ENCODE results near the gene FAM20C. TPM values are rescaled to one million over a fixed set of nuclear protein-coding genes. Genes with fewer than 3 reads are reported as not detected.

The FAM20C gene
- total RNA-seq, 2 donors from 2014 or later: 32.5 to 106 TPM

- Histone ChIP-seq H3K4me1 (ENCODE audit: control insufficient read depth in 1 of 2, low read depth in 2 of 2) (no peaks in the 10 kb centered on the region), H3K4me3 (no peak overlapping the region), H3K27ac (no peak overlapping the region), H3K27me3 (replicated peaks; ENCODE audit: insufficient read depth) (no peaks in the 10 kb centered on the region), H3K9me3 (no peaks in the 10 kb centered on the region), H3K36me3 (no peaks in the 10 kb centered on the region)
- ATAC-seq (ENCODE audit: insufficient number of reproducible peaks, low FRiP score, low read depth): no peak
- no peak for DNase-seq (ENCODE audit: low spot score)
- TF ChIP-seq CTCF (IDR thresholded peaks at IDR 0.05): no peak
Observed at GRCh38 chr7:291373-292092, 99.2 kb downstream of the FAM20C start.

DNA sequence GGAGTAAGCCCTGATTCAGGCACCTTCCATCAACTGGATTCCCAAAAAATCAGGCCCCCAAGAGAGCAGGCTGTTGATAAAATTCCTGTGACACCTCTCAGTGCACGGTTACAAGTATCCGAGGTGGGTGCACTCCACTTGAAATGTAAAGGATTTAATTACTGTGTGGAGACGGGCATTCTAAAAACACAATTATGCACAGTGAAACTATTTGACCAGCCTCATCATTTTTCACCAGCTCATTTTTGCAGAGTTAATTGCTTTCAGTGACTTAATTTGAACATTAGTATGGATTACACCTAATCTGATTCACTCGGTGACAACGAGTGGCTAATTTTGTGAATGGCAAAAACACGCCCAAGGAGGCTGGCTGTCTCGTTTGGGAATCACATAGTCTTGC, 99.9 kb downstream of the FAM20C start:
- Histone ChIP-seq H3K4me3 (no peak overlapping the region), H3K9me3 (no peaks in the 10 kb centered on the region), H3K4me1 (ENCODE audit: control insufficient read depth in 1 of 2, low read depth in 2 of 2) (no peaks in the 10 kb centered on the region), H3K27ac (no peak overlapping the region), H3K36me3 (no peaks in the 10 kb centered on the region), H3K27me3 (replicated peaks; ENCODE audit: insufficient read depth) (no peaks in the 10 kb centered on the region)
- DNase-seq (ENCODE audit: low spot score): no peak
- TF ChIP-seq CTCF (IDR thresholded peaks at IDR 0.05): no peak
- ATAC-seq (ENCODE audit: insufficient number of reproducible peaks, low FRiP score, low read depth): no peak

GRCh38 chr7:292826-293225, 100.5 kb downstream of the FAM20C start:
- ATAC-seq (ENCODE audit: insufficient number of reproducible peaks, low FRiP score, low read depth): no peak
- Histone ChIP-seq H3K27ac (no peak overlapping the region), H3K36me3 (no peaks in the 10 kb centered on the region), H3K9me3 (no peaks in the 10 kb centered on the region), H3K4me1 (ENCODE audit: control insufficient read depth in 1 of 2, low read depth in 2 of 2) (no peaks in the 10 kb centered on the region), H3K4me3 (no peak overlapping the region), H3K27me3 (replicated peaks; ENCODE audit: insufficient read depth) (no peaks in the 10 kb centered on the region)
- no peak for TF ChIP-seq CTCF (IDR thresholded peaks at IDR 0.05)
- no peak for DNase-seq (ENCODE audit: low spot score)

DNA sequence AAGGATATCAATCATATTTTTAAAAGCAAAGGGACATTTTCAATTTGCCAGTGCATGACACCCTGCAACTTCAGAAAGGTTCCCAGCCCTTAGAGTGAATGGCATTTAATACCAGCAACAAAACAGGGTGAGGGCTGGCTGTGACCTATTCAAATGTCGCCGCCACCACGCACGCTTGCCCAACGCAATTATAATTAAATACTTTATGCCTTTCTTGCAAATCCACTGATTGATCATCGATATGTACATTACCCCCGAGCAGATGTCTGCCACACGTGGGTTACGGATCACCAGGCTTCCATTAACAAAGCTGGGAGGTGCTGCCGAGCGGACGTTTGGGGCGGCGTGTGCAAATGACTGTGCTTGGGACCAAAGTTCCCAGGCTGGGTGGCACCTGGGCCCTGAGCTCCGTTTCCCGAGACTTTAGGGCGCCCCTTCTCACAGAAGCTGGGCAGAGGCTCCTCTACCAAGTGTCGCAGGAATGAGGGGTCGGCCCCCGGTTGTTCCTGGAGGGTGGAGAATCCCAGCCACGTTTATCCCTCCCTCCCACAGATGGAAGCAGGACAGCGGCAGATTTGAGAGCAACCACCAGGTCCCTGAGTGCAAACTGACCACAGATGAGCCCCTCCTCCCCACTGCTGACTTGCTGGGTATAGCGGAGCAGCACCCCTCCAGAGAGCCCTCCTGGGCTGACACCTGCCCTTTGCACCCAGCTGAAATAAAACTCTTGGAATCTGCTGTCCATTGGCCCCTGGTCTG, 101.5 kb downstream of the FAM20C start:
- no peak overlapping the region for H3K4me3 ChIP-seq
- DNase-seq (ENCODE audit: low spot score) (no peak), ATAC-seq (ENCODE audit: insufficient number of reproducible peaks, low FRiP score, low read depth) (no peak)
- no peaks in the 10 kb centered on the region for H3K4me1 ChIP-seq (ENCODE audit: control insufficient read depth in 1 of 2, low read depth in 2 of 2)
- H3K27me3 ChIP-seq (replicated peaks; ENCODE audit: insufficient read depth): no peaks in the 10 kb centered on the region
- H3K9me3 ChIP-seq: no peaks in the 10 kb centered on the region
- no peak overlapping the region for H3K27ac ChIP-seq
- H3K36me3 ChIP-seq: no peaks in the 10 kb centered on the region
- no peak for TF ChIP-seq CTCF (IDR thresholded peaks at IDR 0.05)

GRCh38 chr7:294440-295154, 102.2 kb downstream of the FAM20C start:
- Histone ChIP-seq H3K36me3 (no peaks in the 10 kb centered on the region), H3K27me3 (replicated peaks; ENCODE audit: insufficient read depth) (no peaks in the 10 kb centered on the region), H3K4me3 (no peak overlapping the region), H3K9me3 (no peaks in the 10 kb centered on the region), H3K27ac (no peak overlapping the region), H3K4me1 (ENCODE audit: control insufficient read depth in 1 of 2, low read depth in 2 of 2) (no peaks in the 10 kb centered on the region)
- no peak for TF ChIP-seq CTCF (IDR thresholded peaks at IDR 0.05)
- ATAC-seq (ENCODE audit: insufficient number of reproducible peaks, low FRiP score, low read depth): no peak
- no peak for DNase-seq (ENCODE audit: low spot score)
